ENCODE data around the gene DHX38.

- no peak for TF ChIP-seq EGR1 (IDR thresholded peaks at IDR 0.05)
- TF ChIP-seq RAD21 (IDR thresholded peaks at IDR 0.05; ENCODE audit: low read depth): no peak
- no peak for TF ChIP-seq CREB1 (IDR thresholded peaks at IDR 0.05; ENCODE audit: low read depth)
- no peak for TF ChIP-seq NFIC (IDR thresholded peaks at IDR 0.05)
- TF ChIP-seq YY1 (IDR thresholded peaks at IDR 0.05; ENCODE audit: low read depth): no peak
- no peak for TF ChIP-seq TEAD4 (IDR thresholded peaks at IDR 0.05)
- no peak for TF ChIP-seq CEBPB (IDR thresholded peaks at IDR 0.05)
- TF ChIP-seq ZBTB7A (IDR thresholded peaks at IDR 0.05; ENCODE audit: low read depth): no peak
- TF ChIP-seq, protein P1, sequence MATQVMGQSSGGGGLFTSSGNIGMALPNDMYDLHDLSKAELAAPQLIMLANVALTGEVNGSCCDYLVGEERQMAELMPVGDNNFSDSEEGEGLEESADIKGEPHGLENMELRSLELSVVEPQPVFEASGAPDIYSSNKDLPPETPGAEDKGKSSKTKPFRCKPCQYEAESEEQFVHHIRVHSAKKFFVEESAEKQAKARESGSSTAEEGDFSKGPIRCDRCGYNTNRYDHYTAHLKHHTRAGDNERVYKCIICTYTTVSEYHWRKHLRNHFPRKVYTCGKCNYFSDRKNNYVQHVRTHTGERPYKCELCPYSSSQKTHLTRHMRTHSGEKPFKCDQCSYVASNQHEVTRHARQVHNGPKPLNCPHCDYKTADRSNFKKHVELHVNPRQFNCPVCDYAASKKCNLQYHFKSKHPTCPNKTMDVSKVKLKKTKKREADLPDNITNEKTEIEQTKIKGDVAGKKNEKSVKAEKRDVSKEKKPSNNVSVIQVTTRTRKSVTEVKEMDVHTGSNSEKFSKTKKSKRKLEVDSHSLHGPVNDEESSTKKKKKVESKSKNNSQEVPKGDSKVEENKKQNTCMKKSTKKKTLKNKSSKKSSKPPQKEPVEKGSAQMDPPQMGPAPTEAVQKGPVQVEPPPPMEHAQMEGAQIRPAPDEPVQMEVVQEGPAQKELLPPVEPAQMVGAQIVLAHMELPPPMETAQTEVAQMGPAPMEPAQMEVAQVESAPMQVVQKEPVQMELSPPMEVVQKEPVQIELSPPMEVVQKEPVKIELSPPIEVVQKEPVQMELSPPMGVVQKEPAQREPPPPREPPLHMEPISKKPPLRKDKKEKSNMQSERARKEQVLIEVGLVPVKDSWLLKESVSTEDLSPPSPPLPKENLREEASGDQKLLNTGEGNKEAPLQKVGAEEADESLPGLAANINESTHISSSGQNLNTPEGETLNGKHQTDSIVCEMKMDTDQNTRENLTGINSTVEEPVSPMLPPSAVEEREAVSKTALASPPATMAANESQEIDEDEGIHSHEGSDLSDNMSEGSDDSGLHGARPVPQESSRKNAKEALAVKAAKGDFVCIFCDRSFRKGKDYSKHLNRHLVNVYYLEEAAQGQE (IDR thresholded peaks at IDR 0.05; ENCODE audit: low read depth): no peak
- TF ChIP-seq EP300 (IDR thresholded peaks at IDR 0.05; ENCODE audit: borderline replicate concordance): no peak
- TF ChIP-seq TCF12 (IDR thresholded peaks at IDR 0.05; ENCODE audit: low read depth): no peak
- TF ChIP-seq, protein P2, sequence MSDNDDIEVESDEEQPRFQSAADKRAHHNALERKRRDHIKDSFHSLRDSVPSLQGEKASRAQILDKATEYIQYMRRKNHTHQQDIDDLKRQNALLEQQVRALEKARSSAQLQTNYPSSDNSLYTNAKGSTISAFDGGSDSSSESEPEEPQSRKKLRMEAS (IDR thresholded peaks at IDR 0.05): no peak
Measured at GRCh38 chr16:72124148-72124547, 30.5 kb downstream of the DHX38 start.

Data from Ishikawa (cell line).